GM21619 (cell line): ENCODE measurements around the gene DELE1.
"Not testable (repeated sequence)": the region's sequence is repeated elsewhere in the genome, so short reads cannot be mapped to it uniquely, and the experiment has no call there.

ENCODE experiments used
- ATAC-seq: cut with Tn5 transposase; IDR thresholded peaks from one replicate; pipeline ENCODE4 v1.9.1; 2021; ENCODE audit not compliant: unreplicated experiment

DELE1 gene

DNA sequence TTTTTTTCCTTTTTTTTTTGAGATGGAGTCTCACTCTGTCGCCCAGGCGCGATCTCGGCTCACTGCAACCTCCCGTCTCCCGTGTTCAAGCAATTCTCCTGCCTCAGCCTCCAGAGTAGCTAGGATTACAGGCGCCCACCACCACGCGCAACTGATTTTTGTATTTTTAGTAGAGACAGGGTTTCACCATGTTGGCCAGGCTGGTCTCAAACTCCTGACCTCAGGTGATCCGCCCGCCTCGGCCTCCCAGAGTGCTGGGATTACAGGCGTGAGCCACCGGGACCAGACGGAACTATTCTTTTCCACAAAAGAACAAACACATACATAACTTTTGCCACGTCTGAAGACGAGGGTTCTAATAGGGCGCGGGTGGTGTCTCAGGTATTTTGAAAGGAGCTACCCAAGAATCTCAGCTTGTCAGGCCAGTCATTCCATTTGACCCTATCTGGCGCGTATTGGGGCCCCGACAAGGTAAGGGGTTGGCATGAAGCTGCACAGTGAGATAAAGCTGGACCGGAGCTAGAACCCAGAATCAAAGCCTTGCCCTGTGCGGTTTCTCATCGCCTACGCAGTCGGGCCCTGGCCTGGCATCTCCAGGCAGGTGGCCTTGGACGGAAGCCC, 734 bp upstream of the DELE1 start:
- not testable (repeated sequence) for ATAC-seq

DNA sequence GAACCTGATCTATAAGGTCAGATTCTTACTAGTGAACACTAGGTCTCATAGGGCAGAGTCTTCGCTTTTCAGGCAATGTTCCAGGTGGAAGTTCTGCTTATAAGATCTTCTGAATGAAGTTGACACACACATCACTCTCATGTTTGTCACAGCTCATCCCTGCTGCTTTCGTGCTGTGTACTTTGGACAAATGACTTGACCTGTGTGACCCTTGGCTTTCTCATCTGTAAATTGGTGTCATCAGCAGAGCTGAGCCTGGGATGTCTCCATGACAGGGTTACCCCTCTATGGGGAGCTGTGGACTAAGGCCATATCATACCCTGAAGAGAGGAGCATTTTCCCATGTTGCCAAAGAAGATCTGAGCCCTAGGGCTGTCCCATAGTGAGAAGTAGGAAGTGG, 2.8 kb downstream of the DELE1 start:
- ATAC-seq: no peak

DNA sequence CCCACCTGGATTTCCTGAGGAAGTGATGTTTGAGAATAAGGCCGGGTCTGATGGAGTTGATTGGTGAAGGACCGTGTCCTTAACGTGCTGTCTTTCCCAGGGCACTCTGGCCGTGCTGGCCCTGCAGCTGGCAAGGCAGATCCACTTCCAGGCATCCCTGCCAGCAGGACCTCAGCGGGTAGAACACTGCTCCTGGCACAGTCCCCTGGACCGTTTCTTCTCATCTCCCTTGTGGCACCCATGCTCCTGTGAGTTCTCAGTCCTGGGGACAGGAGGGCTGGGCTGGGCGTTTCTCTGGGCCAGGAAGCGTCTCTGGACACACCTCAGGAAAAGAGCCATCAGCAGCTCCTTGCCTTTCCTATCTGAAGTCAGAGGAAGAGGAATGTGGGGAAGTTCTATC, 4.4 kb downstream of the DELE1 start:
- no peak for ATAC-seq

DNA sequence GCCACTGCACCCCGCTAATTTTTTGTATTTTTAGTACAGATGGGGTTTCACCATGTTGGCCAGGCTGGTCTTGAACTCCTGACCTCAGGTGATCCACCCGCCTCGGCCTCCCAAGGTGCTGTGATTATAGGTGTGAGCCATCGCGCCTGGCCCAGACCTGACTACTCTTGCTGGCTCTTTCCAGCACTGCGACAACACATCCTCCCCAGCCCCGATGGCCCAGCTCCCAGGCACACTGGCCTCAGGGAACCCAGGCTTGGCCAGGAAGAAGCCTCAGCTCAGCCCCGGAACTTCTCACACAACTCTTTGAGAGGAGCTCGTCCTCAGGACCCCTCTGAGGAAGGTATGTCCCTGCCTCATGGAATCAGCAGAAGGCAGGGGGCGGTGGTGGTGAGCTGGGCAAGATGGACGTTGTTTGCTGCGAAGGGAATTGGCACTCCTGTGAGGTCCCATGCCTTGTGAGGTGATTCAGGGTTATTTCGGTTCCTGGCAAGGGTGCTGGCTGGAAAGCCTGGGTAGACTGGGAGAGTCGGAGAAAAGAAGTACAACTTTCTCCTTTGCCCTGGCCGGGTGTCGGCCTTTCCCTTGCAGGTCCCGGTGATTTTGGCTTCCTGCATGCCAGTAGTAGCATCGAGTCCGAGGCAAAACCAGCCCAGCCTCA, 5.9 kb downstream of the DELE1 start:
- no peak for ATAC-seq

DNA sequence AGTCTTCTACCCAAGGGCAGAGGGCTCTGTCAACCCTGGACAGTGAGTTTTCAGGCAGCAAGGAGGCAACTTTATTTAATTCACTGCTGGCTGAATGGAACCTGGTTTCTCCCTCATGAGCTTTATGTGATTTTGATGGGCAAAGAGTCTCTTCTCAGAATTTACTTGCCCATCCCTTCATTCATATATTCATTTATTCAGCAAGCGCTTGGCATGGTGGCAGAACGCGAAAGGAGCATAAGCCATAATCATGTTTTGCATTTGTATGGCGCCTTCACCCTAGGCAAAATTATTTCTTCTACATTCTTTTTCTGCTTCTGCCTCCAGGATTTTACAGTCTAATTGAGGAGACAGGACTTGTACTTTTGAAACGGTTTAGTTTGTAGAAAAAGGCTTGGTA, 8.0 kb downstream of the DELE1 start:
- no peak for ATAC-seq

DNA sequence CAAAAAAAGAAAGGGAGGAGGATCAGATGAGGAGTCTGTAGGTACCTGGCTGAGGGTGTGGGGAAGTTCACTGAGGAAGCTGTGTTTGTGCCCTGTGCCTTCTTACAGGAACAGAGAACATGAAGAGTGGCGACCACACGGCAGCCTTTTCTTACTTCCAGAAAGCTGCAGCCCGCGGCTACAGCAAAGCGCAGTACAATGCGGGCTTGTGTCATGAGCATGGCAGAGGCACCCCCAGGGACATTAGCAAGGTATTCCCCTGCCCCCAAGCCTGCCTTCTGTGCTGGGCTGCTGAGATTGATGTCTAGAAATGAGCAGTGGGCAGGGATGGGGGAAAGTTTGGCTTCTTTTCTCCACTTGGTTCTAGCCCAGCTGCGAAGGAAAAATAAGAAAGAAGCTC, 9.5 kb downstream of the DELE1 start:
- no peak for ATAC-seq

DNA sequence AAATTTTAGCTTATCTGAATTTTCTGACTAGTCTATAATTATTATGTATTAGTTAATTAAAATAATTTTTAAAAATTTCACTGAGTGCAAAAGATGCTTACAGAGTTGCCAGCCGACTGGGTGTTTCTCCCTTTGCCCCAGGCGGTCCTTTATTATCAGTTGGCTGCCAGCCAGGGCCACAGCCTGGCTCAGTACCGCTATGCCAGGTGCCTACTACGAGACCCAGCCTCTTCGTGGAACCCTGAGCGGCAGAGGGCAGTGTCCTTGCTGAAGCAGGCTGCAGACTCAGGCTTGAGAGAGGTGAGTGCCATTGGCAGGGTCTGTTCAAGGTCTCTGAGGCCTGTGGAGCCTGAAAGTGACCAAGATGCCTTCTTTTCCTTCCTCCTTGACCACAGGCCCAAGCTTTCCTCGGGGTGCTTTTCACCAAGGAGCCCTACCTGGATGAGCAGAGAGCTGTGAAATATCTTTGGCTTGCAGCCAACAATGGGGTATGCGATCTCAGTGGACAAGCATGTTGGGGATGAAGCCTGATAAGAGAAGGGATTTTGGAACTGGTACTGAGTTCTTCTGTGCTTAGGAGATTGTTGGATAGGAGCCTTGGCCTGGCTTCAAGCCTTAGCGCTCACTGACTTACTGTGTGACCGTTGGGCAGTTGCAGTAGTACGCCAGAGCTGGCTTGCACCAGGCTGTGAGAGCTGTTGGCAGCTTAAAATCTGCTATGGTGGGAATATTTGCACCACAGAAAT, 10.6 kb downstream of the DELE1 start:
- no peak for ATAC-seq

DNA sequence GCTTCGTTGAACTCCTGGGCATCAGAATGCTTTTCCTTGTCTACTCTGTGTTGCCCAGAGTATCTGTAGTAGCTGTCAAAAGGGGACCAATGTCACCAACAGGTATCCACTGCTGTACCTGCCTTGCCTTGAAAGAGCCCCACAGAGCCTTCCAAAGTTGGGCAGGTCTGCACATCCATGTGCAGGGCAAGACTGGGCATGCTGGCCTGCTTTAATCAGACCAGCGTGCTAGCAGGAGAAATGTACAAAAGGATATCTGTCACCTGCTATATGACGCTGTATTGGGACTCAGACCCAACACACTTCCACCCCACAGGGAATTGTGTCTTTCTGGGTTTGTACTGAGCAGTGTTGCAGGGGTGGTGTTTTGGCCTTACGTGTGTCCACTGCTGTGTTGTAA, 11.9 kb downstream of the DELE1 start:
- no peak for ATAC-seq

DNA sequence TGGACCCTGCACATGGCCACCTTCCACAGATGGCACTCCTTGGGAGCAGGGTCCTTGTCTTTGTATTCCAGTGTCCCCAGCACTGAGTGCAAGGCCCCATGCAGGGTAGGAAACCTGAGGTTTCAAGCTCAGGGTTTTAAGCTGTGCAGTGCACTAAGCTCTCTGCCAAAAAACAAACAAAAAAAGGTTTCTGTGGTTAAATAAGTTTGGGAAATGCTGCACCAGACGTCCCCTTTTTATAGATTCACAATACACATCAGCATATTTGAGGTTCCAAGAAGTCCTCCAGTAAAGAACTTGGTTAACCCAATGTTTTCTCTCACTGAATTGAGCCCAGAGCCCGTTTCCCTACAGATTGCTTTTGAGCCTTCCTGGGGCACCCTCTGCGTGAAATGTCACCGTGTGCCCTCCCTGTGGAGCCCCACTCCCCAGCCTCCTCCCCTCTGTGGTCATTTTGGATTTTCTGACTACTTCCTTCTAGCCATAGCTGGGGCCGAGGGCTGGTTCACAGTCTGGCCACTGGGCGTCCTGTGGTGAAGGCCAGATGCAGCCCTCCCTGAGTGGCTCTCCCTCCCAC, 17.1 kb downstream of the DELE1 start:
- ATAC-seq: no peak

DNA sequence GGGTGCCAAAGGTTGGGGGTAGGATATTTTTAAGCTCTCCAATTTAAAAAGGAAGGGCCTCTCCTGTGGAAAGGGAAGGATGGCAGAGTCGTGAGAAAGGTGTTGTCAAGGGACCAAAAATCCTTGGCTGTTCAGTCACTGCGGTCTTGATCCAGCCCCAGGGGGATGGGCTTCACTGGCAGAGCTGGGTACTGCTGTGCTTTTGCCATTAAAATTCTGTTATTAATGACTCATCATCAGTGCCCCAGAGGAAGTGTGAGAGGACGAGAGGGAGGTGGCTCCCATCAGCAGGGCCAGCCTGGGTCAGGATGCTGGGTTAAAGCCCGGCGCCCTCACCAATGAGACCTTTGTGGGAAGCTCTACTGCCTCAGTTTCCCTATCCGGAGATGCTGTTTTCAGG, 17.6 kb downstream of the DELE1 start:
- no peak for ATAC-seq

DNA sequence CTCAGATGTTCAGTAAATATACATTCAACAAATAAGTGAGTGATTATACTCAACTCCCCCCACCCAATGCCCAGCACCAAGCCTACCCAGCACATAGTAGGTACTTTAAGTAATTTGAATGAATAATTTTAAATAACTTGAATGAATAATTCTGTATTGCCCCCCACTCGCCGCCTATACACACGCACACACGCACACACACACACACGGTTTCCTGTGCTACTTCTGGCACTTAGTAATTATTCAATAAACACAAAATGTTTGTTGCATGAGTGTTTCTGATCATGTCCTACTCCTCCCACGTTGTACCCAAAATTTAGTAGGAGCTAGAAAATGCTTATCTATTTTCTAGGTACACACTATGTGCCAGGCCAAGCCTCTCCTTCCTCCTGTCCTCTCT, 18.1 kb downstream of the DELE1 start:
- ATAC-seq: no peak

DNA sequence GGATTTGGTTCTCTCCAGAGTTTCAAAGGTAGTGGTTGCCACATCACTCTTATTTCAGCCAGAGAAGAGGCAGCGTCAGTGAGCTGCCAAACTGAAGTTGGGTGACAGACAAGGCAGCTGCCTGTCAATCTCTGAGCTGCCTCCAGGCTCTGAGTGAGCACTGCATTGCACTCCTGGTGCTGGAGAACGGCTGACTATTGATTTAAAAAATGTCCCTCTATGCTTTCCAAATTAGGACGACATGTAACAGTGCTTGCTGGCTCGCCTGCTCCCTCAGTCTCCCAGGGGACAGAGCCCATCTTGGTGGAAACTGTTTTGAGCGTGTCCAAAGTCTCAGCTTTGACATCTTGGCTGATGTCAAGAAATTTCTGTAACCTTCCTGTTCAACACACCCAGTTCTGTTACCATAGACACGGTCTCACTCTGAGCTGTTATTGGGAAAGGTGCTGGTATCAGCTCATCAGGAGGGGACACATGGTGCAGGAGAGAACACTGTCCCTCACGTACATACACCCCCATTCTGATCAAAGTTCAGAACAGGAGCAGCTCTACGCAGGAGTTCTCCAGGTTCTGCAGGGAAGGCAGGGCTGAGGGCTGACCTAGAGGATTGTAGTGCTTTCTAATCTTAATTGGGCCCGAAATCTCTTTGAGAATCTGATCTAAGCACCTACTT, 18.6 kb downstream of the DELE1 start:
- no peak for ATAC-seq

DNA sequence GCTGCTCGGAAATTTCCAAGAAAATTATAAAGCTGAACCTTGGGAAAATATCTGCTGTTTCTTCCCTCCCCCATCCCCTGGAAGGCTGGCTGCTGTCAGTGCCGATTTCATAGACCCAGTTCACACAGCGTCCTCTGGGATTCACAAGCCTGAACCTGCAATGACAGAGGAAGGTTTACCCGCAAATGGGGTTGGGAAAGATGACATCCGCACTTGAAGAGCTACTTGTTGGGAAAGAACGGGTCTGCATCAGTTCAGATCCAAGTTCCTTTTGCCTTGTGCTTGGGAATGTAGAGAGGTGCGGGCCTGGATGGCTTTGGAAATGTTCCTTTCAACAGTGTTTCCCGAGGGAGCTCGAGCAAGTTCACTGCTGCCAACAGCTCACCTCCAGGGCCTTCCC, 20.4 kb downstream of the DELE1 start:
- no peak for ATAC-seq

DNA sequence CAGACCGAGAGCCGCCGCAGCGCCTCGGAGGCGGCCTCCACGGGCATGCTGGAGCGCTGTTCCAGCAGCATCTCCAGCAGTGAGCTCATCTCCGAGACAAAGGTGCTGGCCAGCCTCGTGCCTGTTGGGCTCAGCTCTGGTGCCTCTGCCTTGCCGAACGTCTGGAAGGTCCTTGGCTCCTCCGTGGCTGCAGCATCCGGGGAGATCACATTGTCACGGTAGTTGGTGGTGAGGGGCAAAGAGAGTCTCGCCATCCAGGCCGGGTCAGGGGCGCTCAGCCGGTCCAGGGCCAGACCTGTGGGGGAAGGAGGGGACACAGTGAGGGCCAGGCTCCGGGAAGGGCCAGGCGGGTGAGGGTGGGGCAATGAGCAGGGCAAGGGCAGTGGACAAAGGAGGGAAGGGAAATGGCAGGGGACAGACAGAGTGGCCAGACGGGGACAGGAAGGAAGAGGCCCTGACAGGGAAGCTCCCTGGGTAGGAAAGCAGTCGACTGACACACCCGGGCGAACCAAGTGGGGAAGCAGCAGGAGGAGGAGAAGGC, 21.9 kb downstream of the DELE1 start:
- ATAC-seq: no peak

DNA sequence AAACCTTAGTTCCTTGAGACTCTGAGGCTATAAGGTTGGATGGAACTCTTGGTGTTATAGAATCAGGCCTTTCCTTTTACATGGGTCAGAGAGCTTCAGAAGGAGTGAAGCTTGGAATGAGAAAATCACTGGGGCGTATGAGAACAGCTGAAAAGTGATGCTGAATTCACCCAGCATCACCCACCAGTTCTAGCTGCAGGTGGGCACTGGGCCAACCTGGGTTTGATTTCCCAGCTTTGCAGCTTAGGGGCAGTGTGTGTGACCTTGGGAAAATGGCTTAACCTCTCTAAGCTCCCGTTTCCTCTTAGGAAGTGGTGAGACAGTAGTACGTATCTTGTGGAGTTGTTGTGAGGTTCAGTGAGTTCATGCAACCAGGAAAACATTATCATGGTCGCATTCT, 23.6 kb downstream of the DELE1 start:
- no peak for ATAC-seq

DNA sequence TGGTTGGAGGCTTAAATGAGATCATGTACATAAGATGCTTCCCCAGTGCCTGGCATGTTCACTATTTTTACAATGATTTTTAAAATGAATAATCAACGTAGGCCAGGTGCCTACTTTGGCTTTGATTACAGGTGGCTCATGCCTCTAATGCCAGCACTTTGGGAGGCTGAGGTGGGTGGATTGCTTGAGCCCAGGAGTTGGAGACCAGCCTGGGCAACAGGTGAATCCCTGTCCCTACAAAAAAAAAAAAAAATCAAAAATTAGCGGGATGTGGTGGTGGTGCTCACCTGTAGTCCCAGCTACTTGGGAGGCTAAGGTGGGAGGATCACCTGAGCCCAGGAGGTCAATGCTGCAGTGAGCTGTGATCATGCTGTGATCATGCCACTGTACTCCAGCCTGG, 25.1 kb downstream of the DELE1 start:
- ATAC-seq: no peak

DNA sequence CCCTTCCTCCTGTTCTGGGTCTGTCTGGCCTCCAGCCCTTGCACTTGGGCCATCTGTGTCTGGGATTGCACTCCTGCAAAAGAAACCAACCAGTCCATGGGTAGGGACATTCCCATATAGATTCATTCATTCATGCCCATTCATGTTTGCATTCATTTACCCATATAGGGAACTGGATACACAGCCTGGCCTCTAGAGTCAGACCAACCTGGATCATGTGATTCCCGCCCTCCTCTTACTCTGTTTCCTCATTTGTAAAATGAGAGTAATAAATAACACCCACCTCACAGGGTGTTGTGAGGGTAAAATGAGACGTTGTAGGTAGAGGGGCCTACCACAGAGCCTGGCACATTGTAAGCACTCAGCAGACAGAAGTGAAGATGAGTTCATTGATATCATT, 25.8 kb downstream of the DELE1 start:
- no peak for ATAC-seq

DNA sequence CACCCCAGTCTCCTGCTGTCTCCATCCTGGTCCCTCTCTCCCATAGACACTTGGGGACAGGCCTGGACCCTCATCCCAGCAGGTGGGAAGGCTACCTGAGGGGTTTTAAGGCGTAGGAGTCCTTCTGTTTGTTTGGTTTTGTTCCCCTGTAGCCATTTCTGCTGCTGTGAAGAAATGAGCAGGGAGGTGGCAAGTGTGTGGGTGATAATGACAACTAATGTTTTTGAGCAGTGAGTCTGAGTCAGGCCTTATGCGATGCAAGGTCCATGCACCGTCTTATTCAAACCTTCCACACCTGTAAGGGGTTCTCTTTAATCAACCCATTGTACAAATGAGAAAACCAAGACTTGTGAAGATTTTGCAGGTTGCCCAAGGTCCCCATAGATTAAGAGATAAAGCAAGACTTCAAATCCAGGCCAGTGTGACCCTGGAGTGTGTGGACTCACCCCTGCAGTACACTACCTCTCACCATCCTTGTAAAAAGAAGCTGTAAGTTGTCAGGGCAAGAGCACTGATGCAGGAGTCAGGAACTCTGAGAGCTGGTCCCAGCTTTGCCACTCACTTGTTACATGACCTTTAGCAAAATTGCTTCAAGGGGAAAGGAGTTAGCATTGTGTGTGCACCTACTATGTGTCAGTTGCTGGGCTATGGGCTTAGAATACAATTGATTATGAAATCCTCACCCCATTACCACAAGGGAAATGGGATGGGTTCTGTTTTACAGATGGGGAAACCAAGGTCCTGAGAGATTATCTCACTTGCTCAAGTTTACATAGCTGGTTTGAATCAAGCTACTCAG, 26.7 kb downstream of the DELE1 start:
- ATAC-seq: no peak

DNA sequence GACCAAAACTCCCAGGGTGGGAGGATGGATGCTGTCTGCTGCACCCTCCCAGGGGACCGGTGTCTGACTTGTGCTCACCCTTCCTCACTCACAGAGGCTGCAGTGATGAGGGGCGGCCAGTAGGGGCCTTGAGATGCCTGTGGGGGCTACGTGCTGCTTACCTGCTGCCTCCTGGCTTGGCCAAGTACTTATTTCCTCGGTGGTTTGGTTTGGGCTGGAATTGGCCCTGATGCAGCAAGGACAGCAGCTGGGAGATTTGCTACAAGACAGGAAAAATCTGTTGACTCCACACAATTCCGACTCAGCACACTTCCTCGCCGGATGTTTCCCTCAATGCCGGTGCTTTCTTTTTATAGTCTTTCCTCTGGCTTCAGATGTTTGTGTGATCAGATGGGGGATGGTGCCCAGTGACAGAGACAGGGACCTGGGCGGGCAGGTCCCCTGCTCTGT, 27.7 kb downstream of the DELE1 start:
- peak; percentile 87 for ATAC-seq

DNA sequence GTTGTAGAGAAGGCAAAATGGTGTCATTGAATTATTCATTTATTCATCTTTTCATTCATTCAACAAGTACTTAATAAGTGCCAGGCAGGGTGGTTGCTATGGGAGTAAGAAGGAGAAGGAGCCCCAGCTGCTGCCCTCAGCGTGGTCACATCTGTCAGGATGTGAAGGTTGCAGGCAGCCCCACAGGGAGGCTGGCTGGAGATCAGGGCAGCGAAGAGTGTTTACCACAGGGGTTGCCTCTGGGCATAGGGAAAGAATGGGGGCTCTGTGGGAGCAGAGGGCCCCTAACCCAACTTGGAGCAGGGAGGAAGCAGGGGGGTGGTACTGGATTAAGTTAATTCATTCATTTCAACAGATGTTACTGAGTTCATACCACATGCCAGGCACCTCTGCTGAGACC, 28.3 kb downstream of the DELE1 start:
- ATAC-seq: no peak
